T1000 (cell line): ENCODE measurements around the gene CCDC146.
"Not testable (repeated sequence)": the region's sequence is repeated elsewhere in the genome, so short reads cannot be mapped to it uniquely, and the experiment has no call there.

Experiments
- DNase-seq: peaks from one replicate; lab custom pipeline; 2025; ENCODE audit warnings: mixed read lengths; lab: John Stamatoyannopoulos, UW

CCDC146 gene

DNA sequence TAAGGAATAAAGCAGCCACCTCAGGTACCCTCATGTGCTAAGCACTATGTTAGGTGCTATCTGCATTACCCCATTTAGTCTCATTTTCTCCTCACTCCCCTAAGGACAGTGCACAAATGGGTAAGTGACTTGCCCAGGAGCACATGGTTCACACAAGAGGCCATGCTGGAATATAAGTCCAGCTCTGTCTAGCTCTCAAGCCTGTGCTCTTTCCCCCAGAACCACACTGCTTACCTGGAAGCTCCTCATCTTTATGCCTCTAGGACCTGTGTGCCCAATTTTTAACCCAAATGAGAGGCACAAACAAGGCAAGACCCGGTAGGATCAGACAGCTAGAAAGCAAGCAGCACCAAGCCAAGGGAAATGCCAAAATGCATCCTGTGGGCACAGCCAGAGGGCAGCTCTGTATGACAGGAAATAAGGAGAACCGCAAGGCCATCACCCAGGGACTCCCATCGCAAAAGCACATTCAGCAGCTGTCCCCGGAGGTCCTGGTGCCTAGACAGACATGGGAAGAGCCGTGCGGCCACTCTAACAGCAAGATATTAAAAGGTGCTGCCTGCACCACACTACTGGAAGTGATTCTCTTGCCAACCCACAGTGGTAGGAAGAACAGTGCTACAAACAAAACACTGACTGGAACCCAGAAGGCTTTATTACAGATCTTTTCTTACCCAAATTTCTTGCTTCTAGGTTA, 205.7 kb downstream of the CCDC146 start:
- no peak for DNase-seq

DNA sequence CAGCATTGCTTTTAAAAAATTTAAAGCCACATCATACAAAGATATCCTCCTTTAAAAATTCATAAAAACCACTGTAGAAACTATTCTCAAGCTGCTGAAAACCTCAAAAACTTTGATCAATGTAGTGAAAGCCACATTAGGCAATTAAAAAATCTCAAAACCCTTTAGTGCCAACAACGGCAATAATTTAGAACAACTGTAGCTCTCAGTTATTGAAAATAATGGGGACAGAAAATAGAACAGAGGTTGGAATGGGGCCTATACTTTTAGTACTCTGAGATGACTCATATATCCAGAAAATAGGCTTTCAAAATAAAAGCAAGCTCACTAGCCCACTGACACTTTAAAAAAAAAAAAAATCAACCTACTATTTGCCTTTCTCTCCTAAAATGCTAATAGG, 206.3 kb downstream of the CCDC146 start:
- no peak for DNase-seq

DNA sequence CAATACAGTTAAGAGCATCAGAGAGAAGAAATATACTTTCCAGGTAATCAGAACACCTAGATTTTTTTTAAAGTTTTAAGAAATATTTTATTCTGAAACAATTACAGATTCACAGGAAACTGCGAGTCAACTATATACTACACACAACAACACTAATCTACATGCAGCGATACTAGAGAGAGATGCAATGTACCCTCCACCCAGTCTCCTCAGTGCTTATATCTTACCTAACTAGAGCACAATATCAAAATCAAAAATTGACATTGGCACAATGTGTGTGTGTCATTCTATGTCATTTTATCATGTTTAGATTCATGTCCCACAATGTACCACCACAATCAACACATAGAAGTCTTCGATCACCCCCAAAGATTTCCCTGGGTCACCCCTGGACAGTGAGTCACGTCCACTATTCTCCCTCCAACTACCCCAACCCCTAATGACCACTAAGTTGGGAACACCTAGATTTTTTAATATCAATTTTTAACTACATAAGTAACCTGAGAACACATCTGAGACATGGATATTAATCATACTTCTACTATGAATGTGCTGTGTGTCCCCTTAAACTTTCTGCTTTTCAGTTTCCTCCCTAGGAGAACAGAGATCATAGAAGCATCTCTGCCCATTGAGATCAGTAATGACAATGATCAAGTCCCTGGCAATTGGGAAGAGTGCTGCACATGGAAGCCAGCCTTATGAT, 207.2 kb downstream of the CCDC146 start:
- DNase-seq, result no peak

DNA sequence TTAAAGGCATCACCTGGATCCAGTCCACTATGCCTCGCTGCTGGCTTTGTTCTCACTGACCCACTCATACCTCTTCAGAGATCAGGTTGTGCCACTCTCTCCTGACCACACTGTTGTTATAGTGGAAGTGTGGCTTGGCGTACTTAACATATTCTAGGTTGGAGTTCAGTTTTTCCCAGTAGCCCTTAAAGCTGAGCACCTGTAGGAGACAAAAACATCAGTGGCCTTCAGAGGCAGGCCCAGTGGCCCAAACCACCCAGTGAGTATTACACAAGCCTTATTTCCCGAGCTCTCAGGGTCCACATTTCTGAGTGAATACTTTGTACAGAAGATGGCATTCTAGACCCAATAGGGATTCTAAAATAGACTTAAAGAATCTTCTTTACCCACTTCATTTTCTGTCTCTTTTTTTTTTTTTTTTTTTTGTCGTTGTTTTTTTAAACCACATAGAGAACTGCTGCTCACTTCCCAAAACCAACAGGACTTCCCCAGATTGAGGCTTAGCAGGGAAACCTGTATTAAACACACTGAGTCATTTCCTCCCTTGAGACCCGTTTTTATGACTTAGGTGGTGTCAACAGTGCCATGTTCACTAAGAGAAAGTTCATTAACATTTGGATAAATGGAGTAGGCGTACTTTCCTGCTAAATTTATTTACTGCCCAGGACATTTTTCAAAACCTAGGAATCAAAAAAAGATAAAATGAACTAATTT, 207.9 kb downstream of the CCDC146 start:
- no peak for DNase-seq

DNA sequence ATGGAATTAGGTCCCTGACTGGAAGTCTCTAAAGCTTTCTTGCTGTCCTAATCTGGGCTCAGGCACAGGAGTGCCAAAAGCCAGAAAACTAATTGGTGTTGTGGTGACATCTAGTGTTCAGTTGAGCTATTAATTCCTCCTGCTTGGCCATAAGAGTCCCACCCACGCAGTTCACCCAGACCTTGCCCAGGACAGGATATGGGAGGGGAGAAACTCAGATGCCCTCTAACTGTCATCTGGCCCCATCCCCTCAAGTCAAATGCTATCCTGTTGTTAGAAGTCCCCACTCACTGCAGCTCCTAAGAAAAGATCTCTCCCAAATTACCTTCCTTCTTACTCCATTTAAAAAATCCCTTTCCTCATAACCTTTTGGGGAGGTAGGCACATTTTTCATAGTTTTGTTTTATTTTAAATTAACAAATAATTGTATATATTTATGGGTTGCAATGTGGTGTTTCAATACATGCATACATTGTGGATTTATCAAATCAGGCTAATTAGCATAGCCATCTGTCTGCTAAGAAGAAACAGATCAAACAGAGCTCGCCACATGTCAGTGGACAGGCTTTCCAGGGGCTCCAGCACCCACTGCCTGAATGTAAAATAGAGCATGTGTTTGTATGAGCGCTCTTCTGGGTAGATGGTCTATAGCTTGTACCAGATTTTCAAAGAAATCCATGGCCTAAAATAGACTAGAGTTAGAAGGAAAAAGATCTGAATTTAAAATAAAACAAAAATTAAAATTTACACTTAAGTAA, 209.7 kb downstream of the CCDC146 start:
- peak; percentile 22 for DNase-seq

DNA sequence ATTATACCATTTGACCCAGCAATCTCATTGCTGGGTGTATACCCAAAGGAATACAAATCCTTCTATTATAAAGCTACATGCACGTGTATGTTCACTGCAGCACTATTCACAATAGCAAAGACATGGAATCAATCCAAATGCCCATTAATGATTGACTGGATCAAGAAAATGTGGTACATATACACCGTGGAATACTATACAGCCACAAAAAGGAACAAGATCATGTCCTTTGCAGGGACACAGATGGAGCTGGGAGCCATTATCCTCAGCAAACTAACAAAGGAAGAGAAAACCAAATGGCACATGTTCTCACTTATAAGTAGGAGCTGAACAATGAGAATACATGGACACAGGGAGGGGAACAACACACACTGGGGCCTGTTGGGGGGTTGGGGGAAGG, 211.6 kb downstream of the CCDC146 start:
- not testable (repeated sequence) for DNase-seq

DNA sequence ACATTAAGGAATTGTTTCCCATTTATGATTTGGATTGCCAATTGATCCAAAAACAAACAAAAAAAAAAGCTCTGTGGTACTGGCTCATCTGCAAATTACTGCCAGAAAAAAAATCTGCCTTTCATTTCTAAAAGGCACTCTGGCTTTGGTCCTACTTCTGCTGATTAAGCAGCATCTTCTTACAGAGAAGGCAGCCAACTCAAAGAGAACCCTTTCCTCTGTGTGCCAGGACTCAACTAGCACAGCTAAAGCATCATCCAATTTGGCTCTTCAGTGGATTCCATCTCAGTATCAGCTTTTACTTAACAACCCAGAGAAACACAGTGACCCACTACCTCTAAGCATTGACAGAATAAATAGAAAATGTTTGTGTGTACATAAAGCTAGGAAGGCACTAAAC, 213.2 kb downstream of the CCDC146 start:
- no peak for DNase-seq

DNA sequence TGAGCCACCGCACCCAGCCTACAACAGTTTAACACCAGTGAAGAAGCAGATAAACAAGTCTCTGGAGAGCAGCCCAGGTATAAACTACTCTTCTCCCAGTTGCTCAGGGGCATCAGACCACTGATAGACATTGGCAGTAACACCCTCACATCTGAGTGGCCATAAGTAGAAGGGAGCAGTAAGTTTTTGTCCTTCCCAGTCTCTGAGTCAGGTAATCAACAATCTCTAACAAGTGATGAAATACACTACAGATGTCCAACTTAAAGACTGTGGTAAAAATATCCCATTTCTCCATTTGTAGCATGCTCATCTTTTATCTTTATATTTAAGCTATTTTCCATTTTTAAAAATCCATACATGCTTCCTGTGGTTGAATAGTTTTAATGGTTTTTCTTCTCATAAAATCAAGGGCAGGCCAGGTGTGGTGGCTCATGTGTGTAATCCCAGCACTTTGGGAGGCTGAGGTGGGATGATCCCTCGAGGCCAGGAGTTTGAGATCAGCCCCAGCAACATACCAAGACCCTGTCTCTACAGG, 215.1 kb downstream of the CCDC146 start:
- no peak for DNase-seq

DNA sequence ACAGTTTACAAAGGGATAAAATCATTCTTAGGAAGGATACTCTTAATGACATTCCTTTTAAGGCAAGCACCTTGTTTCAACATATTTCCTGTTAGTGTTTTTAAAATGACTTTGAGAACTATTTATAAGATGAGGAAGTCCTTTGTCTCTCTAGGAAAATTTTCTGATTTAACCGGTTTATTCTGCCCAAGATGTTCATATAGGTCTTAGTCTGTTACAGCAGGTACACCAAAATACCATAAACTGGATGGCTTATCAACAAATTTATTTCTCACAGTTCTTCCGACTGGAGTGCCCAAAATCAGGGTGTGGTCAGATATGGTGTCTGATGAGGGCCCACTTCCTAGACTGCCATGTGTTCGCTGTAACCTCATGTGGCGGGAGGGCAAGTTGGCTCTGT, 215.8 kb downstream of the CCDC146 start:
- no peak for DNase-seq

DNA sequence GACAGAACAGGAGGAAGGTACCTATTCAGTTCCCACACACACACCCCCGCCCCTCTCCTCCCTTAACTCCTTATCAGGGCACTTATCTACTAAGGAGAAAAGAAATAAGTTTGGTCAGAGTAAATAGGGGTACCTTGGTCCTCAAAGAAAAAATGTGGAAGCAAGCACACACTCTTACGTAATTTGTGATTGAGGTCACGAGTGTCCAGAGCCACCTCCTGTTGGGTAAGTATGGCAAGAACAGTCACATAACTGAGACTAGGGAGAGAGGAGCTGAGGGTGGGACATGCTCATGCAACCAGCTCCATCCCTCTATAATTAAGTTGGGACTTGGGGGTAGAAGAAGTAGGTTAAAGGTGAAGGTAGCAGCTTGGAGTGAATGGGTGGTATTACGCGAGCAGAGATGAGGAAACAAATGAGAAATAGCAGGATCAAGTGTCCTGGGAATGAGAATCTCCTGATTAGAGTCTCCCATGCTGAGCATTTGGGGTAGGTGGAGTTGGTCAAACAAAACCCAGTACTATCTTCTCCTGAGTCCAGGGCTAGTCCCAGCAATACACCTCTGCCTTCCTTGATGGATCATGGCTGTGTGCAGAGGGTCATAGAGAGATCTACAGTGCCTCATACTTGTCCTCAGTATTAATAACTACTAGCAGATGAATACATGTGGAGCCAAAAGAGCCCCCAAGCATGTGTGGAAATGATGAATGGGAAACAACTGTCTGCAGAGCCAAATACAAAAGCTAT, 216.6 kb downstream of the CCDC146 start:
- DNase-seq, result no peak

DNA sequence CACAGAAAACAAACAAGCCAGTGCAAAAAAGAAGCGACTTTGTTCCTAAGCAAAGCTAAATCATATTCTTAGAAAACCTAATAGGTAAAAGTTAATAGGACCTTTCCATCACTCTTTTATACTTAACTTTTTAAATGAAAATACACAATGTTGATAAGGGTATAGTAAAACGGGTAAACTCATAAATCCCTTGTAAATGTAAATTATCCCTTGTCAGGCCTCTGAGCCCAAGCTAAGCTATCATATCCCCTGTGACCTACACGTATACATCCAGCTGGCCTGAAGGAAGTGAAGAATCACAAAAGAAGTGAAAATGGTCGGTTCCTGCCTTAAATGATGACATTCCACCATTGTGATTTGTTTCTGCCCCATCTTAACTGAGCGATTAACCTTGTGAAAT, 217.3 kb downstream of the CCDC146 start:
- DNase-seq, result no peak
